KMS-11 (cell line): Measurements from ENCODE around the gene RPS25.
"Not testable (repeated sequence)": the region's sequence is repeated elsewhere in the genome, so short reads cannot be mapped to it uniquely, and the experiment has no call there.

Source experiments
- H2AFZ ChIP-seq: fragments of 200-600 bp; sonication (generic); 2 replicates; pipeline ENCODE4 v1.6.1; 2016; ENCODE audit warnings: antibody characterized with exemption, mixed run types, low read depth
- H3K27ac ChIP-seq: fragments of 200-600 bp; sonication (generic); 2 replicates; pipeline ENCODE4 v1.6.1; 2016; ENCODE audit warnings: mild to moderate bottlenecking, mixed run types
- H3K27me3 ChIP-seq: fragments of 200-600 bp; sonication (generic); 2 replicates; pipeline ENCODE4 v1.6.1; 2017; ENCODE audit warnings: mild to moderate bottlenecking, low read depth, mixed run types, moderate library complexity; ENCODE audit not compliant: insufficient read depth
- H3K36me3 ChIP-seq: fragments of 200-600 bp; sonication (generic); 2 replicates; pipeline ENCODE4 v1.6.1; 2017; ENCODE audit warnings: mild to moderate bottlenecking, mixed run types; ENCODE audit not compliant: insufficient read depth
- H3K4me1 ChIP-seq: fragments of 200-600 bp; sonication (generic); 2 replicates; pipeline ENCODE4 v1.6.1; 2016; ENCODE audit warnings: mild to moderate bottlenecking, low read depth, mixed run types; ENCODE audit not compliant: poor library complexity, severe bottlenecking
- H3K4me2 ChIP-seq: fragments of 200-600 bp; sonication (generic); 2 replicates; pipeline ENCODE4 v1.7.0; 2016; ENCODE audit warnings: mild to moderate bottlenecking, mixed run types
- H3K4me3 ChIP-seq: fragments of 200-600 bp; sonication (generic); IDR thresholded peaks from 2 replicates; pipeline ENCODE4 v1.6.1; 2017; ENCODE audit warnings: low read depth, low read length, mixed read lengths; ENCODE audit not compliant: insufficient read depth
- H3K79me2 ChIP-seq: fragments of 200-600 bp; sonication (generic); 2 replicates; pipeline ENCODE4 v1.6.1; 2016; ENCODE audit warnings: low read depth, mixed run types; ENCODE audit not compliant: insufficient read depth
- H3K9ac ChIP-seq: fragments of 200-600 bp; sonication (generic); 2 replicates; pipeline ENCODE4 v1.6.1; 2016; ENCODE audit warnings: mild to moderate bottlenecking, mixed run types
- H4K20me1 ChIP-seq: fragments of 200-600 bp; sonication (generic); 2 replicates; pipeline ENCODE4 v1.6.1; 2016; ENCODE audit warnings: mild to moderate bottlenecking, mixed run types; ENCODE audit not compliant: insufficient read depth
- TF ChIP-seq, protein P1 (sequence below): fragments of 200-600 bp; sonication (generic); conservative IDR thresholded peaks from 2 replicates; pipeline ENCODE4 v1.6.1; 2017; ENCODE audit warnings: low read depth, mild to moderate bottlenecking, antibody characterized with exemption, low read length, moderate library complexity, mixed read lengths

Gene RPS25

DNA sequence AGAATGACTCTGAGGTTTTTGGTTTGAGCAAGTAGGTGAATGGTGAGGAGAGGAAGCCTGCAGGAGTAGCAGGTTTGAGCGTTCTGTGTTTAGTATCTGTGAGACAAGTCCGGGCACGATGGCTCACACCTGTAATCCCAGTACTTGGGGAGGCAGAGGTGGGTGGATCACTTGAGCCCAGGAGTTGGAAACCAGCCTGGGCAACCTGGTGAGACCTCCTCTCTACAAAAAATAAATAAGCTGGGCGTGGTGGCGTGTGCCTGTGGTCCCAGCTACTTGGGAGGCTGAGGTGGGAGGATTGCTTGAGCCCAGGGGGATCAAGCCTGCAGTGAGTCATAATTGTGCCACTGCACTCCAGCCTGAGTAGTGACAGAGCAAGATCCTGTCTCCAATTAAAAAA, 29.9 kb downstream of the RPS25 start:
- no peak overlapping the region for H3K27ac ChIP-seq
- H4K20me1 ChIP-seq, result no peaks in the 10 kb centered on the region
- no peaks in the 10 kb centered on the region for H3K27me3 ChIP-seq
- H3K36me3 ChIP-seq, result no peaks in the 10 kb centered on the region
- no peaks in the 10 kb centered on the region for H3K79me2 ChIP-seq
- TF ChIP-seq, protein P1, sequence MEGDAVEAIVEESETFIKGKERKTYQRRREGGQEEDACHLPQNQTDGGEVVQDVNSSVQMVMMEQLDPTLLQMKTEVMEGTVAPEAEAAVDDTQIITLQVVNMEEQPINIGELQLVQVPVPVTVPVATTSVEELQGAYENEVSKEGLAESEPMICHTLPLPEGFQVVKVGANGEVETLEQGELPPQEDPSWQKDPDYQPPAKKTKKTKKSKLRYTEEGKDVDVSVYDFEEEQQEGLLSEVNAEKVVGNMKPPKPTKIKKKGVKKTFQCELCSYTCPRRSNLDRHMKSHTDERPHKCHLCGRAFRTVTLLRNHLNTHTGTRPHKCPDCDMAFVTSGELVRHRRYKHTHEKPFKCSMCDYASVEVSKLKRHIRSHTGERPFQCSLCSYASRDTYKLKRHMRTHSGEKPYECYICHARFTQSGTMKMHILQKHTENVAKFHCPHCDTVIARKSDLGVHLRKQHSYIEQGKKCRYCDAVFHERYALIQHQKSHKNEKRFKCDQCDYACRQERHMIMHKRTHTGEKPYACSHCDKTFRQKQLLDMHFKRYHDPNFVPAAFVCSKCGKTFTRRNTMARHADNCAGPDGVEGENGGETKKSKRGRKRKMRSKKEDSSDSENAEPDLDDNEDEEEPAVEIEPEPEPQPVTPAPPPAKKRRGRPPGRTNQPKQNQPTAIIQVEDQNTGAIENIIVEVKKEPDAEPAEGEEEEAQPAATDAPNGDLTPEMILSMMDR, result no peak
- no peak overlapping the region for H3K9ac ChIP-seq
- no peak overlapping the region for H2AFZ ChIP-seq
- H3K4me1 ChIP-seq, result no peaks in the 10 kb centered on the region
- no peak overlapping the region for H3K4me3 ChIP-seq
- H3K4me2 ChIP-seq, result no peak overlapping the region

DNA sequence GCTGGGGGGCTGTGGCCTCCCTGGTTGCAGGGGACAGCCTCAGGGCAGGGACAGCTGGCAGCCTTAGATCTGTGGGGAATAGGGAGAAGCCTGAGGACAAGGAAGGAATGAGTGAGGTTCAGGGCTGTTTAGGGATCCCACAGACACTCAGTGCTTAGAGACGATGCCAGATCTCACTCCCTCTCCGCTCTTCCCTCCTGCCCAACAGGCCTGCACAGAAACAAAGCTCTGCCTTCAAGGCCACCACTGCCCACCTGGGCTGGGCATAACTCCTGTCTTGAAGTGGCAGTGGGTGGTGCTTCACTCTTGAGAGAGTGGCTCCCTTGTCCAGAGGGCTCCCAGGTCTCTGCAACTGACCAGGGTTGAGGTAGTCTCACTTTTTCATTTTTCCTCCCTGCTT, 33.3 kb downstream of the RPS25 start:
- Histone ChIP-seq H3K4me2 (no peak overlapping the region), H3K27me3 (no peaks in the 10 kb centered on the region), H2AFZ (no peak overlapping the region), H3K27ac (no peak overlapping the region), H3K9ac (no peak overlapping the region), H3K4me1 (no peaks in the 10 kb centered on the region), H4K20me1 (no peaks in the 10 kb centered on the region), H3K79me2 (no peaks in the 10 kb centered on the region), H3K4me3 (no peak overlapping the region), H3K36me3 (no peaks in the 10 kb centered on the region)
- TF ChIP-seq, protein P1, result no peak

DNA sequence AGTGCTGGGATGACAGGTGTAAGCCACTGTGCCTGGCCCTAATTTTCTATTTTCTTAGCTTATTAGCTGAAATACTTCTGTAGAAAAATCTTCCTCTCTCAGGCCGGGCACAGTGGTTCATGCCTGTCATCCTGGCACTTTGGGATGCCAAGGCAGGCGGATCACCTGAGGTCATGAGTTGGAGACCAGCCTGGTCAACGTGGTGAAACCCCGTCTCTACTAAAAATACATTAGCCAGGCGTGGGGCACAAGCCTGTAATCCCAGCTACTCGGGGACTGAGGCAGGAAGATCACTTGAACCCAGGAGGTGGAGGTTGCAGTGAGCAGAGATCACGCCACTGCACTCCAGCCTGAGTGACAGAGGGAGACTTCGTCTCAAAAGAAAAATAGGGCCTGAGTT, 33.8 kb downstream of the RPS25 start:
- H3K36me3 ChIP-seq, H3K4me1 ChIP-seq, H3K9ac ChIP-seq, H3K4me3 ChIP-seq, H3K4me2 ChIP-seq, H2AFZ ChIP-seq, H3K79me2 ChIP-seq, H3K27me3 ChIP-seq, H4K20me1 ChIP-seq, H3K27ac ChIP-seq: not testable (repeated sequence)

DNA sequence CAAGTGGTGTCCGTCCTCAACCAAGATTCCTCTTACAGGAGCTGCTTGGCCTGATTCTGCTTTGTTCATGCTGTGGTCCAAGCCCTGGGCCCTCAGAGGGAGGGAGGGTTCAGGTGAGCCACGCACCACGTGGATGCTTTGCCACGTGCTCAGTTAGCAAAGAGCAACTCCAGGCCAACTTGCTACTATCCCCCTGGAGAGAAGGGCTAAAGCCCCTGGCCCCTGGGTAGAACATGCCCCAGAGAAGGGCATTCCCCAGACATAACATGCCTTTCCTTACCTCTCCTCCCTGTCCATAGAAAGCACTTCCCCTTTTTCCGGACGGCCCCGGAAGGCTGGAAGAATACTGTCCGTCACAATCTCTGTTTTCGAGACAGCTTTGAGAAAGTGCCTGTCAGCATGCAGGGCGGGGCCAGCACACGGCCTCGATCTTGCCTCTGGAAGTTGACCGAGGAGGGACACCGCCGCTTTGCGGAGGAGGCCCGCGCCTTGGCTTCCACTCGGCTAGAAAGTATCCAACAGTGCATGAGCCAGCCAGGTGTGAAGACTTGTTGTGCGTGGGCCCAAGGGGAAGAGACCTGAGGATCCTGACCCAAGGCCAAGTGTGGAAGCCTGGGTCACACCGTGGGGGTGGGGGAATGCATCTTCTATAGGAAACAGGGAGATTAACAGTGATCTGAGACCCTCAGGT, 37.8 kb downstream of the RPS25 start:
- no peak overlapping the region for H3K27ac ChIP-seq
- H3K4me1 ChIP-seq, result no peaks in the 10 kb centered on the region
- no peaks in the 10 kb centered on the region for H4K20me1 ChIP-seq
- H3K79me2 ChIP-seq, result no peaks in the 10 kb centered on the region
- H3K4me3 ChIP-seq, result no peak overlapping the region
- no peaks in the 10 kb centered on the region for H3K36me3 ChIP-seq
- no peak overlapping the region for H3K4me2 ChIP-seq
- no peak overlapping the region for H3K9ac ChIP-seq
- TF ChIP-seq, protein P1, result no peak
- H3K27me3 ChIP-seq, result no peaks in the 10 kb centered on the region
- H2AFZ ChIP-seq, result no peak overlapping the region

DNA sequence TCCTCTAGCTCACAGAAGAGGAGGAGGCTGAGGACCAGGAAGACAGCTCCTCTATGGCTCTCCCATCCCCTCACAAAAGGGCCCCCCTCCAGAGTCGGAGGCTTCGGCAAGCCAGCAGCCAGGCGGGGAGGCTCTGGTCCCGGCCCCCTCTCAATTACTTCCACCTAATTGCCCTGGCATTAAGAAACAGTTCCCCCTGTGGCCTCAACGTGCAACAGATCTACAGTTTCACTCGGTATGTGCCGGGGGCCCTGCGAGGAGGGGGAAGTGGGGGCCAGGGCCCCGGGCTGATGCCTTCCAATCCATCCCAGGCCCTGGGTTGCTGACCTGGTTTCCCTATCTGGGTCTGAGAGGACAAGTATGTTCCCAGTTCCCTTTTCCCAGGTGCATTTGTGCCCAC, 38.7 kb downstream of the RPS25 start:
- Histone ChIP-seq H4K20me1 (no peaks in the 10 kb centered on the region), H3K79me2 (no peaks in the 10 kb centered on the region), H3K27ac (no peak overlapping the region), H2AFZ (no peak overlapping the region), H3K4me3 (no peak overlapping the region), H3K4me1 (no peaks in the 10 kb centered on the region), H3K36me3 (no peaks in the 10 kb centered on the region), H3K9ac (no peak overlapping the region), H3K27me3 (no peaks in the 10 kb centered on the region), H3K4me2 (no peak overlapping the region)
- TF ChIP-seq, protein P1, result no peak
